ENCODE results near the gene ZFP36L1. TPM values are rescaled to one million over a fixed set of nuclear protein-coding genes. Genes with fewer than 3 reads are reported as not detected.

Gene ZFP36L1
- polyA plus RNA-seq, 4 donors, result 270 to 321 (median 296) TPM

DNA sequence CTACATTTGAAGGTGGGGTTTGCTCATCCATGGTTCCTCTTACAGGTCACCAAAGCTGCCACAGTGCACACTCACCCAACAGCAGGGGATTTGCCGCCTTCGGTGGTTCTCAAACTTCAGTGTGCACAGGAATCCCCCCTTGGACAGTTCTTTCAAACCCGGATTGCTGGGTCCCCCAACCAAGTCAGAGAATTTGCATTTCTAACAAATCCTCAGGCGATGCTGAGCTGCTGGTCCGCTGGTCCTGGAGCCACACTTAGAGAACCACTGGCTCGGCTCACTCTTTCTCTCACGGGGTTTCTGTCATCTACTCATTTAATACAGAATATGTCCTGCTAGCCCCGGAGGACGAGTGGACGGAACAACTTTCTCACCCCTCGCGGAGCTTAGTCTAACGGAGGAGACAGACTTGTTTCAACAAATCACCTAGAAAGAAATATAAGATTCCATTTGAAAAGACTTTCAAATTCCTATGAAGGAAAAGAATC is 24.1 kb upstream of the ZFP36L1 start:
- DNase-seq (ENCODE audit: low read depth in 4 of 4, low spot score in 3 of 4), result no peak

DNA sequence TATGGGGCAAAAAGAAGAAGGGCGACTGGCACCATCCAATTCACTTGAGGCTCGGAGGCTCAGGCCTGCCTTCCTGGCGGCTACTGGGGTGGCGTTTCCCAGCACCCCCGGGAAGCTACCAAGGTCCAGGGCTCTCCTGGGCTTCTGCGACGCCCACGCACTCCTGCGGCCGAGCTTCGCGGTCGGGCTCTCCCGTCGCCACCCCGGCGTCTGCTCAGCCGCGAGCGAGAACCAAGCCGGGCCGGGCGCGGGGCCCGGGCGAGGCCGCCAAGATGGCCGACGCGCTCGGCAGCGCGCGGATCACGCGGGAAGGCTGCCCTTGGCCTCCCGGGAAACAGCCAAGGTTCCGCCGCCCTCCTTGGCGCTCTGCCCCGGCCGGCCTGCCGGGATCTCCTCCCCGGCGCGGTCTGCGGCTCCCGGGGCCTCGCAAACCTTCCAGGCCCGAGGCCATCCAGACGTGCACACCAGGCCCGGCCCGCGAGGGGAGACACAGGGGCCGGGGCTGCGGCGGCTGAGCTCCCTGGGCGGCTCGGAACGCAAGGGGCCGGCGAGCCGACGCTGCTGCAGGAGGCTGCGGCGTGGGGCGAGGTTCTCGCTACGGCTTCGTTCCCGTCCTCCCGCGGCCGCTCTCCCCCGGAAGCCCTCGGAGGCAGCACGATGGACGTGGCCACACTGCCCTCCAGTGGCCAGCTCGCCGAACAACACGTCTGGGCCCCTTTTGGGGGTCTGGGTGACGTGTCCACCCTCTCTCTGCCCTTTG is 23.5 kb upstream of the ZFP36L1 start:
- DNase-seq (ENCODE audit: low read depth in 4 of 4, low spot score in 3 of 4), result peak in 3 of 4 donors; percentile 80 to 90 (median 85)

DNA sequence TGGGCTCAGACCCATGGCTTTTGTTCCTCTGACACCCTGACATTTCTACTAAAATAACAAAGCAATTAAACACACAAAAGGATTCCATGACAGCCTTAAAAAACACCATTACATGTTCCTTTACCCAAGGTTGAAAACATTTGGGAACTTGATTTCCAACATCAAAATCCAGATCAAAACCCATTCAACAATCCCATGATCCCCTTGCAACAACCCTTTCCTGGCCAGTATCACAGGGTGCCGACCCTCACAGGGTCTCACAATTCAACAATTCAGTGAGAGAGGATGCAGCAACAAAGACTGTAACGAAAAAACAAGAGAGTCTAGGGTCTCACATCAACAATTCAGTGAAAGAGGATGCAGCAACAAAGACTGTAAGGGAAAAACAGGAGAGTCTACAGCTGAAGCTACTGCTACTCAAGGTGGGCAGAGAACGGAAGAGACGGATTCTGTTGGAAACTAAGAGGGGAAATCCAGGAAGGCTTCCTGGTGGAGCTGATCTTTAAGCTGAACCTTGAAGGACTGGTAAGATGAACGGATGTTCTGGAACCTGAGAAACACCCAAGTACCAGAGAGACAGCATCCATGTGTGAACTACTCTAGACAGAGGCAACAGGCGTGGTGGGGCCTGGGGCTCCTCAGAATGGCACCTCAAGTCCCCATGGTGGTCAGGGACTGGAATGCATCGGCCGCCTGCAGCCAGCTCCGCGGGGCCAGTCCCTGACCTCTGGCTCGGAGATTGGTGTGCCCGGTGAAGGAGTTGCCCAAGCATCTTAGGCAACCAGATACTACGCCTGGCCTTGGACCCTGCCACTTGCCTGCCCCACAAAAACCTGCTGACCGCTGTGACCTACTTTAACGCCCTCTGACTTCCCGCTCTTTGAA is 22.7 kb upstream of the ZFP36L1 start:
- no peak for DNase-seq (ENCODE audit: low read depth in 4 of 4, low spot score in 3 of 4)

DNA sequence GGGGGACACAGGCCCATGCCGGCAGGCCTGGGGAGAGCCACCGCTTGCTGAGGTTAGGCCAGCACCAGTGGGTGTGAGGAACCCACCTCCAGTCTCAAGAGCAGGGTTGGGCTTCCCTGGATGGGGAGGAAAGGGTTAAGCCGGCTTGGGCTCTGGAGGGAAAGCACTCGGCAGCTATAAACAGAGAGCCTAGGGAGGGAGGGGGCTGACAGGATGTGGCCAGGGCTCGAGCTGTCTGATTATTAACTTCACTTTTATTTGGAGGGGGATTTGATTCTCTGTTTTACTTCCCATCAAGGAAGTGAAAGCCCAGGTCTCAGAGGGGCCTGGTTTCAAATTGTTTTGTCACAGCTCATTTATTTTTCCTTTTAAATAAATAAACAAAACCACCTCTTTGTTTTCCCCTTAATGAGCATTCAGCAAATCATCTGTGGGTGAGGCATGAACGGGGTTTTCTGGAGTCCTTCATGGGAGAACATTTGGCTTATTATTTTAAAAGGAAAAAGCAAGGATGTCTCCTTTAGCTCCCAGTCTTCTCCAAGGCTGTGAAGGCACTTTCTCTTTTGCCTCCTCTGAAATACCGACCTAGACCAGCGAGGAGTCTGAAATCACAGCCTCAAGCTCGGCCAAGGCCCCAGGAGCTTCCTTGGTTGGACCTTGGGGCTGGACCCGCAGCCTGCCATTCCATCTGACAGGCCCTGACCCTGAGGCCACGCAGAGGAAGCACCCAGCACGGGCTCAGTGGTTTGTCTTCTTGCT is 21.9 kb upstream of the ZFP36L1 start:
- peak; percentile 44 to 92 (median 88) for DNase-seq (ENCODE audit: low read depth in 4 of 4, low spot score in 3 of 4)

DNA sequence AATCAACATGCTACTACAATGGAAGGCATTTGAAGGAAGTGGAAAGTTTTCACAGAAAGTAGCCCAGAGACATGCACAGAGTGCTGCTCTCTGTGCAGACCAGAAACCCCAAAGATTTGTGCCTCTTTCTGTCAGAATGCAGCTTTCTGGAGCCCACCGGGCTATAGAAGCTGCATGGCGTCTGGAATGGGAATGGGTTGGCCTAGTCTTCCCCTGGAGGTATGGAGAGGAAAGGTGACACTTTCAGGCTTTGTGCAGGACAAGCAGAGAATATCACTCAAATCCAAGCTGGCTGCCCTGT is 21.3 kb upstream of the ZFP36L1 start:
- DNase-seq (ENCODE audit: low read depth in 4 of 4, low spot score in 3 of 4), result no peak

DNA sequence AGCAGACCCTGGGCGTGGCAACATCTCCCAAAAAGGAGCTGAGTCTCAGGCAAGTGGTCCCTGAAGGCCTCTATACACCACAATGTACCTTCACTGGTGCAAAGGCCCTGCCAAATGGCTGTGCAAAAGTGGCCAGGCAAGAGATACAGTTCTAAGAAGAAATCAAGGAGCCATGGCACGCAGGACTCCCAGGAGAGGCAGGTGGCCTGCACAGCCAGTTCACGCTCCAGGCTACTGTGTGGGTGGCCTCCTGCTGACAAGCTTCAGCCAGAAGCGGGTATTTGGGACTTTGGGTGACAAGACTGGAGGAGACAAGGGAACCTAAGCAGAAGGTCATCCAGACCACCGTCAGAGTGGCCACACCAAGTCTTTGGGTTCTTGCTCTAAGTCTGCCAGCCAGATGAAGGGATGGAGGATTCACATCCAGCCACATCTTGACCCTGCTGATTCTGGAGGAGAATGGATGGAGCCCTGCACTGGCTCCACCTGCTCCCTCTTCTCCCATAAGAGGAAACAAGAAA is 20.5 kb upstream of the ZFP36L1 start:
- no peak for DNase-seq (ENCODE audit: low read depth in 4 of 4, low spot score in 3 of 4)

DNA sequence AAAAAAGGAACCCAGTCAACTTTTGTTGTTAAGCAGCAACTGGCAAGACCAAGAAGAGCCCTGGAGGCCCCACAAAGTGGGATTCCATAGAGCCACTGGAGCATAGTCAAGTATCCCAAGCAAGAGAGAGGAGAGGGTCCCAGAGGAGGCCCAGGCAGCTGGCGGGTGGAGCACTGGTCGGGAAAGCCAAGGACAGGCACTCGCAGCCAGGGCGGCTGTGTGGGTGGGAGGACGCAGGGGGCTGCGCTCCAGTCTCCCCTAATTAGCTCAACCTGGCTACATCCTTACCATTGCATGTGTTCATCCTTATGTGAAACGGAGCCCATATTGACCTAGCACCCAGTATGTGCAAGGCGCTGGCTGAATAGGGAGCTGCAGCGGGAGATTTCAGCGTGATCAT is 18.3 kb upstream of the ZFP36L1 start:
- no peak for DNase-seq (ENCODE audit: low read depth in 4 of 4, low spot score in 3 of 4)

DNA sequence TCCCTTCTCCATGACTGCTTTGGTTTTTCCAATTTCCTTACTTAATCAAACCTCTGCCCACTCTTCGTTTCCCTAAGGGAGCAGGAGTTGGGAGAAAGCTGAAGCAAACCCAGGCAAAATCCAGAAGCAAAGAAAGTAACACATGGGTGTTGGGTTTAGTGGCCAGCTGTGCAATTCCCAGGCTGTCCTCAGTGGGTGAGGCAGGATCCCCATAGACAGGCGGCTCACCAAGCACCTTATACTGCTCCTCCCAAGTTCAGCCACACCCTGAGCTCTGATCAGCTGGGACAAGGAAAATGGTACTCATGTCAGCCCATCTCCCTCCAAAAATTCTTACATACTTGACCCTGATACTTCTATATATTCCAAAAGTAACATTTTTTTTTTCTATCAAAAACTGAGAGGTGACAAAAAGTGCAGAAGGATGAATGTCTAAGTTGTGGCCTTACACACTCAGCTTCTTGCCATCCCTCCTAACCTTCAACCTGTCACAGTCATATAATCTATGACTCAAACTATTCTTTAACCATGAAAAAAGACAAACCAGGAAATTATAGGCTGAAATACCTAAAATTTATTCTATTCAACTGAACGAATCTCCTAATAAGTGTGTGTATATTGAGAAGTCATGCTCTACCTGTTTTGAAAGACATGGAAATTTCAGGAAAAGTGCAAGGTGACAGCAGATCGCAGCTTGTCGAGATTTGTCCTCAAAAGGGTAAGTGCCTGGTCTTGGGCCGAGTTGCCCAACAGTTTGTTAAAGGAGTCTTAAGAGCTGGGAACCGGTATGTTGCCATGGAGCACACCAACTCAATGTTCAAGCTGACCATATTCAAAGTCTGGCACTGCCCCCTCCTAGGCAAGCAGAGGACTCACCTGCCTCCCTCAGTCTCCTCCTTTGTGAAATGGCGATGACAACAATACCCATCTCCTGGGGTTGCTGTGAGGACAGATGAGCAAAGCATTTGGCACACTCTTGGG is 17.6 kb upstream of the ZFP36L1 start:
- DNase-seq (ENCODE audit: low read depth in 4 of 4, low spot score in 3 of 4), result no peak

DNA sequence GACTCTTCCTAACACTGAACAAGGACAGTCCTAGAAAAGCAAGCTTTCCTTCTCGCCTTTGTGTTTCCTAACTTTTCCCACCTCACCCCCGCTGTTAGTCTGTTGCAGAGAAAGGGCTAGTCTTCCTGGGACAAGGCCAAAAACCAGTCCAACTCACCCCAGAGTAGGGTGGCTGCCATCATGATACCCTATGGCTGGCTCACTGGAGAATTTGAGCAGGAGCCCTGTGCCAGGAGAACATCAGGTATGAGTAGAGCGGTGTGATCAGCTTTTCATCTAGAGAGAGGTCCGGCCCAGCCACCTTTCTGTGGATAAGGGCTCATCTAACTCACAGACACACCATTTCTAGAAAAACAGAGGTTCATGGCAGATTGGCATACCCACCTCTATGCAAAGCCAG is 16.7 kb upstream of the ZFP36L1 start:
- DNase-seq (ENCODE audit: low read depth in 4 of 4, low spot score in 3 of 4), result no peak

DNA sequence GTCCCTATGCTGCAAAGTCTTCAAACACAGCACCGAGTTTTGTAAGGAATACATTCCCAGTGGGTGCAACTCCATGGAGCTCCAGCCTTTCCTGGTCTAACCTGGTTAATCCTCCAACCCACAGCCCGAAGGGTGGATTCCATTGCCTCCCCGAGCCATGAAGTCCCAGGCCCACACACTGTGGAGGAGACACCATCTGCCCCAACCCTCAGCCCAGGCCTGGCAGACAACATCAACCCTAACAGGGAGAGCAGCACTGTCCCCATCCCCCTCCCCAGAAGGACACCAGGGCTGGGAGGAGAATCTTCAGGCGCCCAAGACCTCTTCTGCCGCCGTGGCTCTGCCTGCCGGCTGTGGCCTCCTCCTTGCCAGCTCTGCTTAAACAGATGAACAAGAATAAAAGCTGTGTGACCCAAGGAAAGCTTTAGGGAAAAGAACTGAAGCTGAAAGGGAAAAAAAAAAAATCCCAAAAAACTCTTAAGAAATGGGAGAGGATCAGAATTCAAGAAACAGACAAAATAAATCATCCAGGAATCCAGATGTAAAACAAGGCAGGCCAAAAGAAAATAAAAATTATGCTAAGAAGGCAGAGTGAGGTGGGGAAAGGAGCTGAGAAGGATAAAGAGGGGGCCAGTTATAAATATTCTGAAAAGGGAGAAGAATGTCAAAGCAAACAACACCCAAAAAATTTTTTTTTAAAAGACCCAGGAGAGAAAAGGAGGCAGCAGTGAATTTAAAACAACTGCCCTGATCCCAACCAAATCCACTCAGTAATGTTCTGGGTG is 16.0 kb upstream of the ZFP36L1 start:
- no peak for DNase-seq (ENCODE audit: low read depth in 4 of 4, low spot score in 3 of 4)

DNA sequence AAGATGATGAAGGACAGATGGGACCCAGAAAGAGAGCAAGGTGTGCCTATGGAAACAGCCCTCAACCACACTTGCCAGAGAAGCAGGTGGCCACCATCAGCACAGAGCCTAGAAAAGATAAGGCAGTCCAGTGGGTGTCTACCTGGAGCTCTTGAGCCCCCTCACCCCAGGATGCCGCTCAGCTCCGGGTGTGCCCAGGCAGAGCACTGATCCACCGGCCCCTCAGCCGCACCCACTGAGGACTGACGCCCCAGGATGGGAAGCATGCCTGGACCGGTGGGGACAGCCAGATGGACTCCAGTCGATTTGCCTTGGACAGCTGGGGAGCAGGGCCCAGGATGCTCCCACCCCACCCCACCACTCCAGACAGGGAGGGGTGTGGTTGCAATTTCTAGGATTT is 15.1 kb upstream of the ZFP36L1 start:
- no peak for DNase-seq (ENCODE audit: low read depth in 4 of 4, low spot score in 3 of 4)

DNA sequence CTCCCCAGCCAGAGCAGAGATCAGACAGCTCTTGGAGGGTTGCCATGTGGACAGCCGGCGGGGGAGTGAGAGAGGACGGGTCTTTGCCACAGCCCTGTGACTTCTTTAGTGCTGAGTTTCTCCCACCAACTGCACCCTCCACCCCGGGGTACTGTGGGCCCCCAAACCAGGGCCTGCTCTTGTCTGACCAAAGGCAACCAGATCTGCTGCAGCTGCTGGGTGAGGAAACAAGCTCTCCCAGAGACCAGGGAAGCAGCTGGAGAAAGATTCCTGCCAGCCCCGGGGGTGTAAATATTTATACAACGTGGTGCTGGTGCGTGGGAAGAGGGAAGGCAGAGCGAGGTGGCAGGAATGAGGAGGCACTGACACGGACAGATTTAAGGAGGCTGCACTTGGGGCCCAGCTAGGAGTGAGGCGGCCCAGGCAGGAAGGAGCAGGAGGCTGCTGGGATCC is 14.3 kb upstream of the ZFP36L1 start:
- DNase-seq (ENCODE audit: low read depth in 4 of 4, low spot score in 3 of 4), result no peak

DNA sequence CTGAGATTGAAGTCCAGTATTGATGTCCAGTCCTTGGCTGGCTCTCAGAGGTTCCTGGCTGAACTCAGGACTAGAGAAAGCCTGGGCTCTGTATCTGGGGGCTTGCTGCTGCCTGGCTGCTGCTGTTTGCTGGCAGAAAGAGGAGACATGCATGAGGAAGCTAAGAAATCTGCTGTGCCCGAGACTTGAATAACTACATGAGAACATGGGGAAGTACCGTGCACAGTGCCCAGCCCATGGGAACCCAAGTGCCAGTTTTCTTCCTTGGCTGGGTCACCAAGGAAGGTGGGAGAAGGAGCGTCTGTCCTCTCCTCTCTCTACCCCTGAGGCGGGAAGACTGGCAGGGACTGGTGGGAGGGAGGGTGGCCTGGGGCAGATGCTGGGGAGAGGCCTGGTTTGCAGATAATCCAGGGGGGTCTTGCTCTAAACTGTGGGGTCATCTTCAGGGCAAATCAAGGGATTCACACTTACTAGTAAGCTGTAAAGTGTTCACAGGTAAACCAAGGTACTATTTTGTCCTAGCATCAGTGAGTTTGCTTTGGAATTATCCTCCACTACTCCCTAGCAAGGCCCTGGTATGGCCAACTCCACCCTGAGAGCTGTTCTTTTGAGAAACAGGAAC is 13.8 kb upstream of the ZFP36L1 start:
- DNase-seq (ENCODE audit: low read depth in 4 of 4, low spot score in 3 of 4), result no peak

DNA sequence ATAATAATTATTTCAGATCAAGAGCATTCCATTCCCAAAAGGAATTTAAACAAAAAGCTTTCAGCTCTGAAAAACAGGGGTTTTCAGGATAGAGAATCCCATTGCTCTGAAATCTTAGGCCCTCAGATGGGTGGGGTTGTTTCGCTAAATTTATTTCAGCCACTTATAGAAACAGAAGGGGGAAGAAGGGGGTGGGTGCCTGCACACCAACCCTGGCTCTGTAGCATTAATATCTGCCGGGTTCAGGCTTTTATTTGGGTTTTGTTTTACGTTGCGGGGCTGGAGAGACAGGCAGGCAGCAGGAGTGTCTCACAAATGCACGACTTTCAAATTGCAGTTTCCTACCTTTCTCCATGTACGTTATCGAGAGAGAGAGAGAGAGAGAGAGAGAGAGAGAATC is 12.5 kb upstream of the ZFP36L1 start:
- DNase-seq (ENCODE audit: low read depth in 4 of 4, low spot score in 3 of 4), result no peak

DNA sequence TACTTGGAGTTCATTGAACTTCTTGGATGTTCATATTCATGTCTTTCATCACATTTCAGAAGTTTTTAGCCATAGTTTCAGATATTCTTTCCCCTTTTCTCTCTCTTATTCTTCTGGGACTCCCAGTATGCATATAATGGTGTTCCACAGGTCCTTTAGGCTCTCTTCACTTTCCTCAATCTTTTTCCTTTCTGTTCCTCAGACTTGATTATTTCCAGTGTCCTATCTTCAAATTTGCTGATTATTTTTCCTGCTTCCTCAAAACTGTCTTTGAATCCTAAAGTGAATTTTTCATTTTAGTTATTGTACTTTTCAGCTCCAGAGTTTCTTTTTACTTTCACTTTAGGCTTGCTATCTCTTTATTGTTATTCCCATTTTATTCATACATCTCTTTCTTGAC is 8.8 kb upstream of the ZFP36L1 start:
- no peak for DNase-seq (ENCODE audit: low read depth in 4 of 4, low spot score in 3 of 4)

DNA sequence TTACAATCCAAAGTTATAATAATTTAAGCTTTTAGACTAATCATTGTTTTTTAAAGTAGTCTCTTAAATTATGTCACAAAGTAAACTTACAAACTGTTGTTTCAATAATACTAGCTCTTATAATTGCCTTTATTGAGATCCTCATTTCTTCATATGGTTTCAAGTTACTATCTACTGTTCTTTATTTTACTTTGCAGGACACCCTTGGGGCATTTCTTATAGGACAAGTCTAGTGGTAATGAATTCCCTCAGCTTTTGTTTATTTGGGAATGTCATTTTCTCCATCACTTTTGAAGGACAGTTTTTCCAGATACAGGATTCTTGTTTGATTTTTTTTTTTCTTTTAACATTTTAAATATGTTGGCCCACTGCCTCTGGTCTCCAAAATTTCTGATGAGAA is 8.1 kb upstream of the ZFP36L1 start:
- DNase-seq (ENCODE audit: low read depth in 4 of 4, low spot score in 3 of 4), result no peak

DNA sequence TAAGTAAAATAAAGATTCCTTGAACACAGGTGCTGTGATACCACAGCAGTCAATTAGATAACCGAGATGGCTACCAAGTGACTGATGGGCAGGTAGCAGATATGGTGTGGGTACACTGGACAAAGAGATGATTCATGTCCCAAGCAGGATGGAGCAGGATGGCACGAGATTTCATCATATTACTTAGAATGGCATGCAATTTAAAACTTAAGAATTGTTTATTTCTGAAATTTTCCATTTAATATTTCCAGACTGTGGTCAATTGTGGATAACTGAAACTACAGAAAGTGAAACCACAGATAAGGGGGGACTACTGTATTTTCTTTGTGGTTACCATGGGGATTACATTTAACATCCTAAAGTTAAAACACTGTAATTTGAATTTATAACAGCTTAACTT is 7.5 kb upstream of the ZFP36L1 start:
- DNase-seq (ENCODE audit: low read depth in 4 of 4, low spot score in 3 of 4), result no peak

DNA sequence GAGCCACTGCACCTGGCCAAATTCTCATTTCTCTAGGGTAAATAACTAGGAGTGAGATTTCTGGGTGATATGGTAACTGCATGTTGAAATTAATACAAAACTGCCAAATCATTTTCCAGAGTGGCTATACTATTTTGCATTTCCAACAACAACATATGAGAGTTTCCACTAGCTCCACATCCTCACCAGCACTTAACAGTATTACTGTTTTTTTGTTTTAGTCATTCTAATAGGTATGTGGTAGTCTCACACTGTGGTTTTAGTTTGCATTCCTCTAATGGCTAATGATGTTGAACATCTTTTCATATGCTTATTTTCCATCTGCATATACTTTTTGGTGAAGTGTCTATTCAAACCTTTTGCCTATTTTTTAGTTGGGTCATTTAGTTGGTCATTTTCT is 5.8 kb upstream of the ZFP36L1 start:
- no peak for DNase-seq (ENCODE audit: low read depth in 4 of 4, low spot score in 3 of 4)

Measured in right renal pelvis (tissue), 4 donors.